GM11168 (cell line): ENCODE results near the gene DMAC2L.
"Not testable (repeated sequence)": the region's sequence is repeated elsewhere in the genome, so short reads cannot be mapped to it uniquely, and the experiment has no call there.

ENCODE experiments used
- in situ Hi-C: fragments of 300-500 bp; cut with MboI; formaldehyde crosslinking; loops from one replicate; pipeline ENCODE4 v1.12.0; 2022; ENCODE audit warnings: low sequenced_read_pairs; ENCODE audit not compliant: unreplicated experiment

DMAC2L gene

GRCh38 chr14:50352584-50352983, 40.5 kb downstream of the DMAC2L start:
- in situ Hi-C loops = no loop called here

DNA sequence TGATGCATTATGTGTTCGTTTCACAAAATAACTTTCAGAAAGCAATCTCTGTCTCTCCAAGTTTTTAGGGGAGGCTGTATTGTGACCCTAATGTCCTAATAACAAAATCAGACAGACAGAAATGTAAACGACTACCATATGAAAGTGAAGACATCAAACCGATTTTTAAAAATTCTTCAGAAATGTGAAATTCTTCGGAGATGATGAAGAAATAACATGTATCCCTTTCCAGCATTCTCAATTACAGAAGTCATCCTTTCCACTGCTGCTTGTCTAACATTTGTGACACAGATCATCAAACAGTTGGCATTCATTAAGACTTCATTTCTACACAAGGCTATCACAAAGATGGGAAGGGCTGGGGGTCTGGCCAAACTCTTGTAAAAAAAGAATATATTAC, 41.0 kb downstream of the DMAC2L start:
- in situ Hi-C loops = no loop called here

GRCh38 chr14:50354527-50354926, 42.4 kb downstream of the DMAC2L start:
- in situ Hi-C loops = no loop called here

- in situ Hi-C loops = no loop called here
These were observed 43.6 kb downstream of the DMAC2L start for GRCh38 chr14:50355692-50356091.

- in situ Hi-C loops = not testable (repeated sequence)
These were observed 44.2 kb downstream of the DMAC2L start for GRCh38 chr14:50356283-50356682.

DNA sequence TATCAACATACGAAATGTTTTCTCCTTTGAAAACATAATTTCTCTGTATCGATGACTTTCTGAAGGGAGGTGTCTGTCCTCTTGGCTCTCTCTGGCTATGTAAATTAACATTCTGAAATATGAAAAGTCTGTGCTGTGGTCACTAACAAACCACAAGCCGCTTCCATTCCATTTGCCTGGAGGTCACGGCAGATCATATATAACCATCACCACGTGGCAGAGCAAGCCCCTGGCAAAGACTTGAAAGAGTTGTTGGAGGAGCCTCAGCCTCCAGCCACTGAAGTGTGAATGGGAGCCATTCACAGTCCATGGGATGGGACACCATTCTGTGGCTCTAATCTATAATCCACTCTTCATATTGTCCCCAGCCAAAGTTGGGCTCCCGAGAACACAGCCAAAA, 45.0 kb downstream of the DMAC2L start:
- in situ Hi-C loops = no loop called here

DNA sequence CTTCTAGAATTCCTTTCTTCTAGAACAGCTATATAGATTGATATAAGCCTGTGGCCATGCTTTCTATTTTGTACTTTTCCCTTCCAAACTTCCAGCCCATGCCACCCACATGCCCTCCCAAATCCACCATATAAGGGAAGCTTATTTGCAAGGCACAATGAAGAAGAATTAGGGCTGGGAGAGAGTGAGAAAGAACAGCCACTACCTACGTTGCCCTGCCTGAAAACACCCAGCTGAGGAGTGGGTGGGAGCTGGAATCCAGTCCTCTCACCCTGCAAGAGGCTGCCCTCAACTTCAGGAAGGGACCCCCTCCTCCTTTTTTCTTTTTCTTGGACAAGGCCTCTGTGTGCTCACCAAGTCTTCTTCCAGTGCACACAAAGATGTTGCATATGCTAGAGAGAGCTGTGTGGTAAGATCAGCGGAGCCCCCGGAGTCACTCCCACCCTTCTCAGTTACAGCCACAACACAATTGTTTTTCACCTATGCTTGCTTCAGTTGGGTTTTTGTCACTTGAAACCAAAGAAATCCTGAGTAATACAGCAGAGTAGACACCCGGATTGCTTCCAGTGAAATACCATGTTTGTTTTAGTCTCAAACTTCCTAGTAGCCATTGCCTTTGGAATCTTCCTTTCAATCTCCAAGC, 45.8 kb downstream of the DMAC2L start:
- in situ Hi-C loops = no loop called here

DNA sequence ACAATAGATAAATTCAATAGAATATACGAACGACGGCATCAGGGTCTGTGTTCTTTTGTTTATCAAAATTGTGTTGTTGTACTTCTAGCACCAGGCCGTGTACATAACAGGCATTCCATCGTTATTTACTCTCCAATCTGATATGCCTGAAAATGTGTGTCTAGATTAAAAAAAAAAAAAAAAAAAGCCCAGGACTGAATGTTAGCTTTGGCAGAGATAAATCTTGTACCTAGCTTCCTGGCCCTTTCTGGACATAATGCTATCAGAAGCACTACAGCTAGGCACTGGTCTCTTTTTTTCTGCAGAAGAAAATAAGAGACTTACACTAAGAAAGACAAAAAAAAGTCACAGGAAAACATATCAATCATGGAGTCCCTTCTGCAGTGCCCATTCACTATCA, 47.5 kb downstream of the DMAC2L start:
- in situ Hi-C loops = no loop called here

DNA sequence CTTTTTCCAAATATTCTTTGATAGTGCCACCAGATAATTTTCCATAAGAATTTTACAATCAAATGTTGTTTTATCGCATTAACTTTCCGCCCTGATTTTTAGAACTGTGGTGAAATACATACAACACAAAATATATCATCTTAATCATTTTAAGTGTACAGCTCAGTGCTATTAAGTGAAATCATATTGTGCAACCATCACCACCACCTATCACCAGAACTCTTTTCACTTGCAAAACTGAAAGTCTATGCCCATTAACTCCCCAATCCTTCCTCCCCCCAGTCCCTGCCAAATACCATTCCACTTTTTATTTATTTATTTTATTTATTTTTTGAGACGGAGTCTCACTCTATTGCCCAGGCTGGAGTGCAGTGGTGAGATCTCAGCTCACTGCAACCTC, 48.0 kb downstream of the DMAC2L start:
- in situ Hi-C loops = no loop called here

DNA sequence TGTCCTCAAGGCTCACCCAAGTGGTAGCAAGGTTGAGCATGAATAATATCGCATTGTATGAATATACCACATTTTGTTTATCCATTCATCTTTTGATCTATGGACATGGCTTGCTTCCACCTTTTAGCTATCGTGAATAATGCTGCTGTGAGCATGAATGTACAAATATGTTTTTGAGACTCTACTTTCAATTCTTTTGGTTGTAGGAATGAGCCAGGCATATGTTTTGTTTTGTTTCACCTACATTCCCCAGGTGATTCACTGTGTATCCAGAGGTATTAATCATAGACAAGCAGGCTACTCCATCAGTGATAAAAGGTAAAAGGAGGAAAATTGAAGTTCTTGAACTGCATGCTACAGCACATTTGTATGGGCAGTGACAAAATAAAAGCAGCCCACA, 48.7 kb downstream of the DMAC2L start:
- in situ Hi-C loops = no loop called here

- in situ Hi-C loops = not testable (repeated sequence)
These were observed 49.6 kb downstream of the DMAC2L start for GRCh38 chr14:50361473-50362403.

- in situ Hi-C loops = no loop called here
These were observed 50.9 kb downstream of the DMAC2L start for GRCh38 chr14:50362764-50363713.

DNA sequence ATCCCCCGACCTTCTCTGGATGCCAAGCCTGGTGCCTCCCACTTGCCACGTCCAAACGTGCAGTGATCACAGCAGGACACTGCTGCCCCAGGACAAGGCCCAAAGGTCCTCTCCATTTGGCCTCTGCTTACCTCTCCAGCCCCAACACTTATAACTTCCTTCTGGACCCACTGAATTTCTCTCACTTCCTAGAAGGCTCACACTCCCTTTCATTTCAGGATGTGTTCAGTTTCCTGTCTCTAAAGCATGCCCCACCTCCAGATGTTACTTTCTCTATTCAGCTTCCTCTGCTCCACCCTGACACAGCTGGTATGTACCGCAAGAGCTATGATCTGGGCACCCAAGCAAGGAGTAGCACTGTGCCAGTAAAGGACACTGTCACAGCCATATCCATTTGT, 51.6 kb downstream of the DMAC2L start:
- in situ Hi-C loops = no loop called here

- in situ Hi-C loops = no loop called here
These were observed 52.7 kb downstream of the DMAC2L start for GRCh38 chr14:50364792-50365191.

GRCh38 chr14:50365572-50365971, 53.4 kb downstream of the DMAC2L start:
- in situ Hi-C loops = not testable (repeated sequence)

- in situ Hi-C loops = no loop called here
These were observed 54.0 kb downstream of the DMAC2L start for GRCh38 chr14:50366115-50366514.

DNA sequence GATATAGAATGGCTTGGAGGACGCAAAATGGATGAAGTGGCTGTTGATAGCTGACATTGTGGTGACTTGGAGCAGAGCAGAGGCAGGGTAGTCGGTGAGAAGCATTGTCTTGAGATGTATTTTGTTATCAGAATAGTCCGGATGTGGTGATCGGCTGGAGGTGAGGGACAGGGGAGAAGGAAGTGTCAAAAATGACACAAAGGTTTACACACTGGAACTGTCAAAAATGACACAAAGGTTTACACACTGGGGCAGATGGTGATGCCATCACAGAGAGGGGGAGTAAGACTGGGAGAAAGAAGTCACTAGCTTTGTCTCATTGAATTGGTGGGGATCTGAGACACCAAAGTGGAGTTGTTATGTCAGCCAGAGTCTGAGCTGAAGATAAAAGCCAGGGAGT, 54.5 kb downstream of the DMAC2L start:
- in situ Hi-C loops = no loop called here

DNA sequence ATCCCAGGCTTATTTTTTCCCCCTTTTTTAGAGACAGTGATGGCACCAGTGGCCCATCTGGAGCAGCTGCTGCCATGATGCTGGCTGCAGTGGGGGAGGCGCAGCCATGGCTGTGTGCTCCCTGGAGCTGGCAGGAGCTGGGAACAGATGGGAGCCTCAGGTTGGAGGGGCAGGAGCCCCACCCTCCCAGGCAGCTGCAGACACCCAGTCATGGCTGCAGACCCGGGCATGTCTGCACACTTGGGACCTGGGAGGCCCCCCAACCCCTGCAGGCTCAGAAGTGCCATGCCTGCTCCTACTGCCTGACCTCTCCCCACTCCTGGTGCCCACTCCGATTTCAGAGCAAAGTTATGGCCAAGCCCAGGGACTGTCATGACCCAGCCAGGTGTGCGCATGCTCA, 59.4 kb downstream of the DMAC2L start:
- in situ Hi-C loops = no loop called here

DNA sequence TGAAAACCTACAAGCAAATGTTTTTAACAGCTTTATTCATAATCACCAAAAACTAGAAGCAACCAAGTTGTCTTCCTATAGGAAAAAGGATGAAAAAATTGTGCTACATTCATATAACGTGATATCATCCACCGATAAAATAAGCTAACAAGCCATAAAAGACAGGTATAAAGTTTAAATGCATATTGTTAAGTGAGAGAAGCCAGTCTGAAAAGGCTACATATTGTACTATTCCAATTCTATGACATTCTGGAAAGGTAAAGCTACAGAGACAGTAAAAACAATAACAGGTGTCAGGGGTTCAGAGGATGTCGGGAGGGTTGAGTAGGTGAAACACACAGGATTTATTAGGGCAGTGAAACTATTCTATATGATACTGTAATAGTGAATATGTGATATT, 61.8 kb downstream of the DMAC2L start:
- in situ Hi-C loops = no loop called here

DNA sequence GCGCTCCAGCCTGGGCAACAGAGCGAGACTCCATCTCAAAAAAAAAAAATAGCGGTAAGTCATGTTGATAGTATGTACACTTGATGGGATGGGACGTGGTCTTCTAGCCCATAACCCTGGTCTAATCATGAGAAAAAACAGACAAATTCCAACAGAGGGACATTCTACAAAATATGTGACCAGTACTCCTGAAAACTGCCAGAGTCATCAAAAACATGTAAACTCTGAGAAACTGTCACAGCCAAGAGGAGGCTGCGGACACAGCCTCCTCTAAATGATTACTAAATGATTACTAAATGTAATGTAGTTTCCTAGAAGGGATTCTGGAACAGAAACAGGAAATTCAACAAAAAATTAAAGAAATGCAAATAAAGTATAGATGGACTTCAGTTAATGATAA, 63.6 kb downstream of the DMAC2L start:
- in situ Hi-C loops = no loop called here
